GM12891 (cell line): ENCODE results near the gene SLITRK1.

Experiments used
- PAX5 ChIP-seq: IDR thresholded peaks from 2 replicates; pipeline ENCODE4 v1.6.1; 2011; ENCODE audit warnings: low read length, moderate library complexity, mild to moderate bottlenecking; ENCODE audit not compliant: insufficient read depth, severe bottlenecking
- POLR2A ChIP-seq: IDR thresholded peaks from 2 replicates; pipeline ENCODE4 v1.6.1; 2011; ENCODE audit warnings: low read depth, low read length, control low read depth
- POLR2AphosphoS5 ChIP-seq: IDR thresholded peaks from 2 replicates; pipeline ENCODE4 v1.6.1; 2011; ENCODE audit warnings: low read depth, low read length, control low read depth
- TAF1 ChIP-seq: IDR thresholded peaks from 2 replicates; pipeline ENCODE4 v1.6.1; 2011; ENCODE audit warnings: low read depth, low read length, control low read depth

DNA sequence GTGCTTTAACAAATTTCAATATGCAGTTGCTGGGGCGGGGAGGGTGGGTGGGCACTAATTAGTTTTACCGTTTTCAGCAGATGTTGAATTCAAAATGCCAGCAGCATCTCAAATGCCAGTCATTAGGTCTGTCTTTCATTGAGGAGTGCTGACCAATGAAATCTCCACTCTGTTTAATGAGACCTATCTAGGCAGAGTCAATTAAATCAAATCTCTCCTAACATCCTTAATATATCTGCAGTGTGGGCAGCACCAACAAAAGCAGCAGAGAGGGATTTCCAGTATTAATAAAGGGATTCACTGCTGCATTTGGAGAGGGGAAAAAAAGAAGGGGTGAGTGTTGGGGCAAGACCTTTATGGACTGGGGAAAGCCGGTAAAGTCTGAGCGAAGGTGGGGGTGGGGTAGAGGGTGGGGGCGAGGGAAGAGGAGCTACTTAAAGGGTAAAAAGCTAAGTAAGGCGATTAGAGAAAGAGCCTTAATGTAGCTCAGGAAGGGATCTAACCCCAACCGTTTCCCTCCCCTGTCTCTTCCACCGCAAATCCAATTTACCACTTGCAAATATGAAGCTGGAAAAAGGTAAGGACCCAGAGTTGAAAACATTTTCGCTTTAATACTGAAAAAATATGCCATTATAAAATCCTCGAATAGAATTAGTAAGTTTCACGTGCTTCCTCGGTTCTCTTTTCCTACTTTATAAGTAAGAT, 4.5 kb downstream of the SLITRK1 start:
- TF ChIP-seq TAF1 (no peak), POLR2A (no peak), POLR2AphosphoS5 (no peak), PAX5 (no peak)
